Uterus (tissue), 2 donors: Measurements from ENCODE around the gene HERC3.

Source experiments
- POLR2A ChIP-seq, 2 donors: fragments of 450-650 bp; IDR thresholded peaks; one replicate each; pipeline ENCODE4 v1.6.1; 2016; ENCODE audit warnings: antibody characterized with exemption in 2 of 2, mild to moderate bottlenecking in 1 of 2, moderate library complexity in 1 of 2
- TF ChIP-seq, protein P1 (sequence below), 4 experiments: fragments of 200-600 bp in 2 of 4; fragments of 450-650 bp in 2 of 4; sonication (generic) in 2 of 4; IDR thresholded peaks; one replicate each; pipeline ENCODE4 v1.5.1; 2016 to 2019; ENCODE audit warnings: antibody characterized with exemption in 4 of 4, mild to moderate bottlenecking in 2 of 4, moderate library complexity in 1 of 4

DNA sequence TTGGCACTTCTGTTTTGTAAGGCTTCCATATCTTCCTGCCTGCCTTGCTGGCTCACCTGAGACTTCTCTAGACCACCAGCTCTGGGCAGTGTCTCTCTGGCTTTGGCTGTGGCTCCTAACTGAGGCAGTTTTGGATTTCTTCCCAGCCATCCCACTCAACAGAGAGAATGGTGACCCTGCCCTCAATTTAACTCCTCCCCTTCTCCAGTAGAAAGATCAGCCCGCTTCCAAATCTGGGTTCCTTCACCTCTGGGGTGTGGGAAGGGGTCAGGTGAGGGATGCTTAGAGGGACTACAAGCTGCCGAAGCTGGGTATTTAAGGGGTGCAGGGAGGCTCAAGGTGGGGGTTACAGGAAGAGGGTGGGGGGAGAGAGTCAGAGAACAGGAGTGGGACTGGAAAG lies 81.6 kb downstream of the HERC3 start:
- TF ChIP-seq POLR2A (IDR thresholded peaks at IDR 0.05): no peak
- TF ChIP-seq, protein P1, sequence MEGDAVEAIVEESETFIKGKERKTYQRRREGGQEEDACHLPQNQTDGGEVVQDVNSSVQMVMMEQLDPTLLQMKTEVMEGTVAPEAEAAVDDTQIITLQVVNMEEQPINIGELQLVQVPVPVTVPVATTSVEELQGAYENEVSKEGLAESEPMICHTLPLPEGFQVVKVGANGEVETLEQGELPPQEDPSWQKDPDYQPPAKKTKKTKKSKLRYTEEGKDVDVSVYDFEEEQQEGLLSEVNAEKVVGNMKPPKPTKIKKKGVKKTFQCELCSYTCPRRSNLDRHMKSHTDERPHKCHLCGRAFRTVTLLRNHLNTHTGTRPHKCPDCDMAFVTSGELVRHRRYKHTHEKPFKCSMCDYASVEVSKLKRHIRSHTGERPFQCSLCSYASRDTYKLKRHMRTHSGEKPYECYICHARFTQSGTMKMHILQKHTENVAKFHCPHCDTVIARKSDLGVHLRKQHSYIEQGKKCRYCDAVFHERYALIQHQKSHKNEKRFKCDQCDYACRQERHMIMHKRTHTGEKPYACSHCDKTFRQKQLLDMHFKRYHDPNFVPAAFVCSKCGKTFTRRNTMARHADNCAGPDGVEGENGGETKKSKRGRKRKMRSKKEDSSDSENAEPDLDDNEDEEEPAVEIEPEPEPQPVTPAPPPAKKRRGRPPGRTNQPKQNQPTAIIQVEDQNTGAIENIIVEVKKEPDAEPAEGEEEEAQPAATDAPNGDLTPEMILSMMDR (IDR thresholded peaks at IDR 0.05): no peak
